GM23338 (cell line): ENCODE measurements around the gene AKAP13.

ENCODE experiments used
- CREB1 ChIP-seq: fragments of 250-450 bp; sonication (Bioruptor Pico); IDR thresholded peaks from 2 replicates; pipeline ENCODE4 v1.5.0; 2020; ENCODE audit warnings: low read depth, mild to moderate bottlenecking, moderate library complexity
- EZH2 ChIP-seq: fragments of 200-600 bp; sonication (generic); IDR thresholded peaks from one replicate; pipeline ENCODE4 v1.8.0; 2017; ENCODE audit warnings: antibody characterized with exemption, mild to moderate bottlenecking, low read depth; ENCODE audit not compliant: unreplicated experiment
- EZH2phosphoT487 ChIP-seq: fragments of 200-600 bp; sonication (generic); IDR thresholded peaks from one replicate; pipeline ENCODE4 v1.8.1; 2018; ENCODE audit warnings: antibody characterized with exemption; ENCODE audit not compliant: unreplicated experiment
- JUNB ChIP-seq: IDR thresholded peaks from one replicate; pipeline ENCODE4 v1.6.1; 2016; ENCODE audit warnings: antibody characterized with exemption; ENCODE audit not compliant: unreplicated experiment
- POLR2AphosphoS5 ChIP-seq: IDR thresholded peaks from 2 replicates; pipeline ENCODE4 v1.6.1; 2016; ENCODE audit warnings: antibody characterized with exemption, low read depth
- ZNF114 ChIP-seq: fragments of 250-450 bp; sonication (Bioruptor Pico); IDR thresholded peaks from 2 replicates; pipeline ENCODE4 v1.5.0; 2020; ENCODE audit warnings: mild to moderate bottlenecking, moderate library complexity
- ZNF331 ChIP-seq: fragments of 250-450 bp; sonication (Bioruptor Pico); IDR thresholded peaks from 2 replicates; pipeline ENCODE4 v1.5.0; 2020; ENCODE audit warnings: low read depth, mild to moderate bottlenecking, moderate library complexity
- TF ChIP-seq, protein P1 (sequence below), 2 experiments: fragments of 200-600 bp in 1 of 2; sonication (generic) in 1 of 2; conservative IDR thresholded peaks; 2 replicates each; pipeline versions ENCODE4 v1.5.1 to v1.6.1; 2016 to 2017; ENCODE audit warnings: antibody characterized with exemption in 2 of 2, low read depth in 2 of 2, mild to moderate bottlenecking in 2 of 2, moderate library complexity in 1 of 2
- TF ChIP-seq, protein P2 (sequence below): IDR thresholded peaks from one replicate; pipeline ENCODE4 v1.6.1; 2018; ENCODE audit warnings: antibody characterized with exemption; ENCODE audit not compliant: unreplicated experiment
- TF ChIP-seq, protein P3 (sequence below): fragments of 250-450 bp; sonication (Bioruptor Pico); IDR thresholded peaks from 2 replicates; pipeline ENCODE4 v1.5.0; 2020; ENCODE audit warnings: mild to moderate bottlenecking, moderate library complexity

DNA sequence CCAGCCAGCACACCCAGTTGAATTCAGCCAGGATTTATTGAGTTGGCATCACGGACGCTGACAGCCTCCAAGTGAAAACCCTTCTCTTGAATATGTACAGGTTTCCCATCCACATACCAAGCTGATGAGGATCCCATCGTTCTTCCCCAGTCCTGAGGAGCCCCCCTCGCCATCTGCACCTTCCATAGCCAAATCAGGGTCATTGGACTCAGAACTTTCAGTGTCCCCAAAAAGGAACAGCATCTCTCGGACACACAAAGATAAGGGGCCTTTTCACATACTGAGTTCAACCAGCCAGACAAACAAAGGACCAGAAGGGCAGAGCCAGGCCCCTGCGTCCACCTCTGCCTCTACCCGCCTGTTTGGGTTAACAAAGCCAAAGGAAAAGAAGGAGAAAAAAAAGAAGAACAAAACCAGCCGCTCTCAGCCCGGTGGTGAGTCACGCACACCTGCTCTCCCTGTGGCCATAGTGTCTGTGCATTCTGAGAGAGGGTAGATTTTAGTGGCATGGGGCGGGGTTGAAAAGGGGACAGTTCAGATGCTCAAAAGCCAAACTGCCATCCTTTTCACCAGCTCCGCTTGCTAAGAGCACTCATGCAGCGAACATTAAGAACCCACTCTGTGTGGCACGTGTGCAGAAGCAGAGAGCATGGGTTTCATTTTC, 363.1 kb downstream of the AKAP13 start:
- TF ChIP-seq, protein P1, sequence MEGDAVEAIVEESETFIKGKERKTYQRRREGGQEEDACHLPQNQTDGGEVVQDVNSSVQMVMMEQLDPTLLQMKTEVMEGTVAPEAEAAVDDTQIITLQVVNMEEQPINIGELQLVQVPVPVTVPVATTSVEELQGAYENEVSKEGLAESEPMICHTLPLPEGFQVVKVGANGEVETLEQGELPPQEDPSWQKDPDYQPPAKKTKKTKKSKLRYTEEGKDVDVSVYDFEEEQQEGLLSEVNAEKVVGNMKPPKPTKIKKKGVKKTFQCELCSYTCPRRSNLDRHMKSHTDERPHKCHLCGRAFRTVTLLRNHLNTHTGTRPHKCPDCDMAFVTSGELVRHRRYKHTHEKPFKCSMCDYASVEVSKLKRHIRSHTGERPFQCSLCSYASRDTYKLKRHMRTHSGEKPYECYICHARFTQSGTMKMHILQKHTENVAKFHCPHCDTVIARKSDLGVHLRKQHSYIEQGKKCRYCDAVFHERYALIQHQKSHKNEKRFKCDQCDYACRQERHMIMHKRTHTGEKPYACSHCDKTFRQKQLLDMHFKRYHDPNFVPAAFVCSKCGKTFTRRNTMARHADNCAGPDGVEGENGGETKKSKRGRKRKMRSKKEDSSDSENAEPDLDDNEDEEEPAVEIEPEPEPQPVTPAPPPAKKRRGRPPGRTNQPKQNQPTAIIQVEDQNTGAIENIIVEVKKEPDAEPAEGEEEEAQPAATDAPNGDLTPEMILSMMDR (conservative IDR thresholded peaks at IDR 0.05; ENCODE audit: low read depth in 2 of 2) = no peak
- TF ChIP-seq, protein P2, sequence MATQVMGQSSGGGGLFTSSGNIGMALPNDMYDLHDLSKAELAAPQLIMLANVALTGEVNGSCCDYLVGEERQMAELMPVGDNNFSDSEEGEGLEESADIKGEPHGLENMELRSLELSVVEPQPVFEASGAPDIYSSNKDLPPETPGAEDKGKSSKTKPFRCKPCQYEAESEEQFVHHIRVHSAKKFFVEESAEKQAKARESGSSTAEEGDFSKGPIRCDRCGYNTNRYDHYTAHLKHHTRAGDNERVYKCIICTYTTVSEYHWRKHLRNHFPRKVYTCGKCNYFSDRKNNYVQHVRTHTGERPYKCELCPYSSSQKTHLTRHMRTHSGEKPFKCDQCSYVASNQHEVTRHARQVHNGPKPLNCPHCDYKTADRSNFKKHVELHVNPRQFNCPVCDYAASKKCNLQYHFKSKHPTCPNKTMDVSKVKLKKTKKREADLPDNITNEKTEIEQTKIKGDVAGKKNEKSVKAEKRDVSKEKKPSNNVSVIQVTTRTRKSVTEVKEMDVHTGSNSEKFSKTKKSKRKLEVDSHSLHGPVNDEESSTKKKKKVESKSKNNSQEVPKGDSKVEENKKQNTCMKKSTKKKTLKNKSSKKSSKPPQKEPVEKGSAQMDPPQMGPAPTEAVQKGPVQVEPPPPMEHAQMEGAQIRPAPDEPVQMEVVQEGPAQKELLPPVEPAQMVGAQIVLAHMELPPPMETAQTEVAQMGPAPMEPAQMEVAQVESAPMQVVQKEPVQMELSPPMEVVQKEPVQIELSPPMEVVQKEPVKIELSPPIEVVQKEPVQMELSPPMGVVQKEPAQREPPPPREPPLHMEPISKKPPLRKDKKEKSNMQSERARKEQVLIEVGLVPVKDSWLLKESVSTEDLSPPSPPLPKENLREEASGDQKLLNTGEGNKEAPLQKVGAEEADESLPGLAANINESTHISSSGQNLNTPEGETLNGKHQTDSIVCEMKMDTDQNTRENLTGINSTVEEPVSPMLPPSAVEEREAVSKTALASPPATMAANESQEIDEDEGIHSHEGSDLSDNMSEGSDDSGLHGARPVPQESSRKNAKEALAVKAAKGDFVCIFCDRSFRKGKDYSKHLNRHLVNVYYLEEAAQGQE = no peak
- TF ChIP-seq EZH2 (no peak), POLR2AphosphoS5 (no peak), ZNF331 (CRISPR knock-in tag) (no peak), EZH2phosphoT487 (no peak), CREB1 (CRISPR knock-in tag) (no peak), JUNB (no peak), ZNF114 (no peak)
- TF ChIP-seq, protein P3, sequence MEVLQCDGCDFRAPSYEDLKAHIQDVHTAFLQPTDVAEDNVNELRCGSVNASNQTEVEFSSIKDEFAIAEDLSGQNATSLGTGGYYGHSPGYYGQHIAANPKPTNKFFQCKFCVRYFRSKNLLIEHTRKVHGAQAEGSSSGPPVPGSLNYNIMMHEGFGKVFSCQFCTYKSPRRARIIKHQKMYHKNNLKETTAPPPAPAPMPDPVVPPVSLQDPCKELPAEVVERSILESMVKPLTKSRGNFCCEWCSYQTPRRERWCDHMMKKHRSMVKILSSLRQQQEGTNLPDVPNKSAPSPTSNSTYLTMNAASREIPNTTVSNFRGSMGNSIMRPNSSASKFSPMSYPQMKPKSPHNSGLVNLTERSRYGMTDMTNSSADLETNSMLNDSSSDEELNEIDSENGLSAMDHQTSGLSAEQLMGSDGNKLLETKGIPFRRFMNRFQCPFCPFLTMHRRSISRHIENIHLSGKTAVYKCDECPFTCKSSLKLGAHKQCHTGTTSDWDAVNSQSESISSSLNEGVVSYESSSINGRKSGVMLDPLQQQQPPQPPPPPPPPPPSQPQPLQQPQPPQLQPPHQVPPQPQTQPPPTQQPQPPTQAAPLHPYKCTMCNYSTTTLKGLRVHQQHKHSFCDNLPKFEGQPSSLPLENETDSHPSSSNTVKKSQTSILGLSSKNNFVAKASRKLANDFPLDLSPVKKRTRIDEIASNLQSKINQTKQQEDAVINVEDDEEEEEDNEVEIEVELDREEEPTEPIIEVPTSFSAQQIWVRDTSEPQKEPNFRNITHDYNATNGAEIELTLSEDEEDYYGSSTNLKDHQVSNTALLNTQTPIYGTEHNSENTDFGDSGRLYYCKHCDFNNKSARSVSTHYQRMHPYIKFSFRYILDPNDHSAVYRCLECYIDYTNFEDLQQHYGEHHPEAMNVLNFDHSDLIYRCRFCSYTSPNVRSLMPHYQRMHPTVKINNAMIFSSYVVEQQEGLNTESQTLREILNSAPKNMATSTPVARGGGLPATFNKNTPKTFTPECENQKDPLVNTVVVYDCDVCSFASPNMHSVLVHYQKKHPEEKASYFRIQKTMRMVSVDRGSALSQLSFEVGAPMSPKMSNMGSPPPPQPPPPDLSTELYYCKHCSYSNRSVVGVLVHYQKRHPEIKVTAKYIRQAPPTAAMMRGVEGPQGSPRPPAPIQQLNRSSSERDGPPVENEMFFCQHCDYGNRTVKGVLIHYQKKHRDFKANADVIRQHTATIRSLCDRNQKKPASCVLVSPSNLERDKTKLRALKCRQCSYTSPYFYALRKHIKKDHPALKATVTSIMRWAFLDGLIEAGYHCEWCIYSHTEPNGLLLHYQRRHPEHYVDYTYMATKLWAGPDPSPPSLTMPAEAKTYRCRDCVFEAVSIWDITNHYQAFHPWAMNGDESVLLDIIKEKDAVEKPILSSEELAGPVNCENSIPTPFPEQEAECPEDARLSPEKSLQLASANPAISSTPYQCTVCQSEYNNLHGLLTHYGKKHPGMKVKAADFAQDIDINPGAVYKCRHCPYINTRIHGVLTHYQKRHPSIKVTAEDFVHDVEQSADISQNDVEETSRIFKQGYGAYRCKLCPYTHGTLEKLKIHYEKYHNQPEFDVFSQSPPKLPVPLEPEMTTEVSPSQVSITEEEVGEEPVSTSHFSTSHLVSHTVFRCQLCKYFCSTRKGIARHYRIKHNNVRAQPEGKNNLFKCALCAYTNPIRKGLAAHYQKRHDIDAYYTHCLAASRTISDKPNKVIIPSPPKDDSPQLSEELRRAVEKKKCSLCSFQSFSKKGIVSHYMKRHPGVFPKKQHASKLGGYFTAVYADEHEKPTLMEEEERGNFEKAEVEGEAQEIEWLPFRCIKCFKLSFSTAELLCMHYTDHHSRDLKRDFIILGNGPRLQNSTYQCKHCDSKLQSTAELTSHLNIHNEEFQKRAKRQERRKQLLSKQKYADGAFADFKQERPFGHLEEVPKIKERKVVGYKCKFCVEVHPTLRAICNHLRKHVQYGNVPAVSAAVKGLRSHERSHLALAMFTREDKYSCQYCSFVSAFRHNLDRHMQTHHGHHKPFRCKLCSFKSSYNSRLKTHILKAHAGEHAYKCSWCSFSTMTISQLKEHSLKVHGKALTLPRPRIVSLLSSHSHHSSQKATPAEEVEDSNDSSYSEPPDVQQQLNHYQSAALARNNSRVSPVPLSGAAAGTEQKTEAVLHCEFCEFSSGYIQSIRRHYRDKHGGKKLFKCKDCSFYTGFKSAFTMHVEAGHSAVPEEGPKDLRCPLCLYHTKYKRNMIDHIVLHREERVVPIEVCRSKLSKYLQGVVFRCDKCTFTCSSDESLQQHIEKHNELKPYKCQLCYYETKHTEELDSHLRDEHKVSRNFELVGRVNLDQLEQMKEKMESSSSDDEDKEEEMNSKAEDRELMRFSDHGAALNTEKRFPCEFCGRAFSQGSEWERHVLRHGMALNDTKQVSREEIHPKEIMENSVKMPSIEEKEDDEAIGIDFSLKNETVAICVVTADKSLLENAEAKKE (CRISPR knock-in tag) = no peak
